ENCODE measurements around the gene TOB2. TPM values are rescaled to one million over a fixed set of nuclear protein-coding genes. Genes with fewer than 3 reads are reported as not detected.

The TOB2 gene
- polyA plus RNA-seq, 1 of the 3 experiments (the other 2 are of a cell fraction), result 8.3 TPM

GRCh38 chr22:41387341-41387740 lies 59.3 kb downstream of the TOB2 start:
- CTCF ChIA-PET, result no interaction called here
- 92% methylated on average over 5 of the region's 7 CpGs for WGBS (ENCODE audit: low lambda C conversion rate)

GRCh38 chr22:41384128-41384527 lies 62.5 kb downstream of the TOB2 start:
- Histone ChIP-seq H3K27ac (ENCODE audit: low read depth in 2 of 2, low read length in 1 of 2) (no peak overlapping the region), H3K79me2 (ENCODE audit: insufficient read depth) (peaks cover 13% of the 10 kb centered on the region; the same call in 1 of the 2 replicates), H4K20me1 (ENCODE audit: insufficient read depth) (no peaks in the 10 kb centered on the region), H2AFZ (ENCODE audit: low read depth) (no peak overlapping the region), H3K27me3 (ENCODE audit: insufficient read depth) (no peaks in the 10 kb centered on the region), H3K36me3 (replicated peaks in 1 of 2; ENCODE audit: control insufficient read depth in 1 of 2, insufficient read depth in 2 of 2, low read length in 1 of 2) (no peaks in the 10 kb centered on the region), H3K9ac (no peak overlapping the region), H3F3A (replicated peaks; ENCODE audit: insufficient read depth) (no peaks in the 10 kb centered on the region), H3K9me3 (no peaks in the 10 kb centered on the region), H3K9me2 (no peaks in the 10 kb centered on the region), H3K4me2 (no peak overlapping the region), H3K4me1 (ENCODE audit: control insufficient read depth in 1 of 2, insufficient read depth in 2 of 2, low read depth in 1 of 2, low read length in 1 of 2) (peaks cover 0 to 15% of the 10 kb centered on the region in 2 experiments; a peak in 2 of 4 replicates), H3K4me3 (ENCODE audit: low read depth in 2 of 2, low read length in 1 of 2) (no peak overlapping the region)
- DNase-seq, result no peak
- TF ChIP-seq GATA2 (CRISPR knock-in tag; IDR thresholded peaks at IDR 0.05), result no peak
- no peak for TF ChIP-seq YY1 (IDR thresholded peaks at IDR 0.05; ENCODE audit: low read depth)
- TF ChIP-seq EZH2phosphoT487 (IDR thresholded peaks at IDR 0.05; ENCODE audit: borderline replicate concordance, low read depth), result no peak
- TF ChIP-seq EP300 (IDR thresholded peaks at IDR 0.05; ENCODE audit: borderline replicate concordance in 1 of 2, low read depth in 1 of 2, low read length in 1 of 2), result no peak
- TF ChIP-seq ZBTB33 (IDR thresholded peaks at IDR 0.05; ENCODE audit: borderline replicate concordance, low read depth), result no peak
- no peak for TF ChIP-seq SIN3A (IDR thresholded peaks at IDR 0.05; ENCODE audit: borderline replicate concordance, low read depth, low read length)
- no peak for TF ChIP-seq RFX5 (IDR thresholded peaks at IDR 0.05; ENCODE audit: low read length)
- TF ChIP-seq FOXM1 (IDR thresholded peaks at IDR 0.05; ENCODE audit: low read depth), result no peak
- TF ChIP-seq RAD21 (IDR thresholded peaks at IDR 0.05; ENCODE audit: low read length), result no peak
- no peak for TF ChIP-seq TAF1 (IDR thresholded peaks at IDR 0.05; ENCODE audit: borderline replicate concordance, low read depth, low read length)
- TF ChIP-seq RXRA (IDR thresholded peaks at IDR 0.05; ENCODE audit: borderline replicate concordance, low read depth), result no peak
- TF ChIP-seq FOXJ3 (CRISPR knock-in tag; IDR thresholded peaks at IDR 0.05), result no peak
- TF ChIP-seq TEAD4 (IDR thresholded peaks at IDR 0.05; ENCODE audit: borderline replicate concordance, insufficient read depth), result no peak
- TF ChIP-seq CHD2 (IDR thresholded peaks at IDR 0.05; ENCODE audit: low read length, partially characterized antibody), result no peak
- no peak for TF ChIP-seq RCOR1 (IDR thresholded peaks at IDR 0.05; ENCODE audit: low read length)
- no peak for TF ChIP-seq POLR2AphosphoS5 (IDR thresholded peaks at IDR 0.05; ENCODE audit: low read depth, low read length)
- TF ChIP-seq USF1 (IDR thresholded peaks at IDR 0.05; ENCODE audit: borderline replicate concordance, low read depth), result no peak
- no peak for TF ChIP-seq FOSL2 (IDR thresholded peaks at IDR 0.05; ENCODE audit: borderline replicate concordance, low read depth)
- ChIA-PET POLR2A (no interaction called here), CTCF (interaction anchor here (1.5 kb wide), 1 partner anchor 20 kb away, joined by 3 read pairs; no protein-coding TSS in a partner anchor)

More at GRCh38 chr22:41387341-41387740, 59.3 kb downstream of the TOB2 start:
- no peaks in the 10 kb centered on the region for H3K9me3 ChIP-seq
- peaks cover 0 to 12% of the 10 kb centered on the region in 2 experiments; a peak in 1 of 4 replicates for H3K4me1 ChIP-seq (ENCODE audit: control insufficient read depth in 1 of 2, insufficient read depth in 2 of 2, low read depth in 1 of 2, low read length in 1 of 2)
- no peaks in the 10 kb centered on the region for H3K9me2 ChIP-seq
- H3K27me3 ChIP-seq (ENCODE audit: insufficient read depth), result no peaks in the 10 kb centered on the region
- no peak overlapping the region for H3K4me2 ChIP-seq
- no peak overlapping the region for H3K27ac ChIP-seq (ENCODE audit: low read depth in 2 of 2, low read length in 1 of 2)
- H3K36me3 ChIP-seq (replicated peaks in 1 of 2; ENCODE audit: control insufficient read depth in 1 of 2, insufficient read depth in 2 of 2, low read length in 1 of 2), result no peaks in the 10 kb centered on the region
- POLR2A ChIA-PET, result no interaction called here
- no peaks in the 10 kb centered on the region for H4K20me1 ChIP-seq (ENCODE audit: insufficient read depth)
- no peak for DNase-seq
- no peak overlapping the region for H3K9ac ChIP-seq
- no peak overlapping the region for H2AFZ ChIP-seq (ENCODE audit: low read depth)
- TF ChIP-seq ELF1 (IDR thresholded peaks at IDR 0.05) (no peak), YY1 (IDR thresholded peaks at IDR 0.05; ENCODE audit: low read depth) (no peak), ZBTB33 (IDR thresholded peaks at IDR 0.05; ENCODE audit: borderline replicate concordance, low read depth) (no peak), FOSL2 (IDR thresholded peaks at IDR 0.05; ENCODE audit: borderline replicate concordance, low read depth) (no peak)
- H3F3A ChIP-seq (replicated peaks; ENCODE audit: insufficient read depth), result no peaks in the 10 kb centered on the region
- H3K4me3 ChIP-seq (ENCODE audit: low read depth in 2 of 2, low read length in 1 of 2), result no peak overlapping the region
- H3K79me2 ChIP-seq (ENCODE audit: insufficient read depth), result peaks cover 13% of the 10 kb centered on the region; the same call in 1 of the 2 replicates
